GM20000 (cell line): ENCODE measurements around the gene DYNAP.
A peak's percentile ranks its signal among the peaks of the same experiment; 100 is the strongest.

Experiments used
- DNase-seq: peaks from one replicate; pipeline ENCODE4 v3.0.0; 2012; ENCODE audit warnings: low spot score
- TF ChIP-seq, protein P1 (sequence below): IDR thresholded peaks from 2 replicates; pipeline ENCODE4 v1.5.1; 2012; ENCODE audit warnings: mild to moderate bottlenecking, control low read depth; ENCODE audit errors: extremely low read depth, missing control alignments

Gene DYNAP, protein sequence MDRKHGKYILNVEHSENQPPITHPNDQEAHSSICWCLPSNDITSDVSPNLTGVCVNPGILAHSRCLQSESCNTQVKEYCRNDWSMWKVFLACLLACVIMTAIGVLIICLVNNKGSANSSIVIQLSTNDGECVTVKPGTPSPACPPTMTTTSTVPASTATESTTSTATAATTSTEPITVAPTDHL

DNA sequence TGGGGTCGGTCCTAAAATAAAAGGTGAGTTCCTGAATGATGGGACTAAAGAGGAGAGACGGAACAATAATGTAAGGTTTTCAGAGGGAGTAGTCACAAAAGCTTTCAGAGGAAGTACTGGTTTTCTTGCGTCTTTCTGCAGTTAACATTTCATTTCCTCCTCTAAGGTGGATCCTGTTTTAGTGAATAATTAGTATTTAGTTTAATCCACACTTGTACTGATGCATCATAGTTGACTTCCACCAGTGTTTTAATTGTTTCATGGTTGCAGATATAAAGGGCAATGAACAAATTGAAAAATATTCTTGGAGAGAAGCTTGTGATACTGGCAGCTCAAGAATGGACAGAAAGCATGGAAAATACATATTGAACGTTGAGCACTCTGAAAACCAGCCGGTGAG is at the start of gene DYNAP:
Gene DYNAP (plus strand): TSS at position 301 of the 400 bp plus-strand sequence. CDS start 38 bp downstream, at position 339.
- no peak for DNase-seq
- TF ChIP-seq, protein P1, sequence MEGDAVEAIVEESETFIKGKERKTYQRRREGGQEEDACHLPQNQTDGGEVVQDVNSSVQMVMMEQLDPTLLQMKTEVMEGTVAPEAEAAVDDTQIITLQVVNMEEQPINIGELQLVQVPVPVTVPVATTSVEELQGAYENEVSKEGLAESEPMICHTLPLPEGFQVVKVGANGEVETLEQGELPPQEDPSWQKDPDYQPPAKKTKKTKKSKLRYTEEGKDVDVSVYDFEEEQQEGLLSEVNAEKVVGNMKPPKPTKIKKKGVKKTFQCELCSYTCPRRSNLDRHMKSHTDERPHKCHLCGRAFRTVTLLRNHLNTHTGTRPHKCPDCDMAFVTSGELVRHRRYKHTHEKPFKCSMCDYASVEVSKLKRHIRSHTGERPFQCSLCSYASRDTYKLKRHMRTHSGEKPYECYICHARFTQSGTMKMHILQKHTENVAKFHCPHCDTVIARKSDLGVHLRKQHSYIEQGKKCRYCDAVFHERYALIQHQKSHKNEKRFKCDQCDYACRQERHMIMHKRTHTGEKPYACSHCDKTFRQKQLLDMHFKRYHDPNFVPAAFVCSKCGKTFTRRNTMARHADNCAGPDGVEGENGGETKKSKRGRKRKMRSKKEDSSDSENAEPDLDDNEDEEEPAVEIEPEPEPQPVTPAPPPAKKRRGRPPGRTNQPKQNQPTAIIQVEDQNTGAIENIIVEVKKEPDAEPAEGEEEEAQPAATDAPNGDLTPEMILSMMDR: no peak

DNA sequence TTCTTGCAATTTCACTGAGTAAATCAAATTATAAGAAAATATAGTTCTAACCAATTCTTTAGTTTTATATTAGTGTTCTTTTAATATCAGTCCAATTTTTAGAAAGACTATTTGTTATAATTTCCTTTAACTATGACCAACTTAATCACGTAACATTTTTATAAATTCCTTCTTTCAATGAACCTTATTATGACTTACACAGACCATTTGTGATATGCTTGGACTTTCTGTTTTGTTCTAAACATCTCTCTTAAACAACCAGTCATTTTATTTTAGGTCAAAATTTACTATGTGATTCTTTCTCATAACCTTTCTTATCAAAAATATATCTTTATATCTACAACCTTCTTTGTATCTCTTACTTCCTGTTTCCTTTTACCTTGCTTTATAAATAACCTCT is 39.5 kb upstream of the DYNAP start:
- no peak for DNase-seq
- TF ChIP-seq, protein P1: no peak

DNA sequence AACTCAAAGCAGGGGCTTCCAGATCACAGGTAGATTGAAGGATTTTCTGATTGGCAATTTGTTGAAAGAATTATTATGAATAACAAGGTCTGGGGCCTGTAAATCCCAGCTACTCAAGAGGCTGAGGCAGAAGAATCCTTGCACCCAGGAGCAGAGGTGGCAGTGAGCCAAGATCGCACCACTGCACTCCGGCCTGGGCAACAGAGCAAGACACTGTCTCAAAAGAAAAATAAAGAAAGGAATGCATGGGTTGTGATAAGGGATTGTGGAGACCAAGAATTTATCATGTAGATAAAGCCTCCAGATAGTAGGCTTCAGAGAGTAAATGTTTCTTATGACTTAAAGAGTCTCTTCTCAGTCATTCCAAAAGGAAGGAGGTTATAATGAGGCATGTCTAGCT is 35.8 kb upstream of the DYNAP start:
- no peak for DNase-seq
- TF ChIP-seq, protein P1: no peak

DNA sequence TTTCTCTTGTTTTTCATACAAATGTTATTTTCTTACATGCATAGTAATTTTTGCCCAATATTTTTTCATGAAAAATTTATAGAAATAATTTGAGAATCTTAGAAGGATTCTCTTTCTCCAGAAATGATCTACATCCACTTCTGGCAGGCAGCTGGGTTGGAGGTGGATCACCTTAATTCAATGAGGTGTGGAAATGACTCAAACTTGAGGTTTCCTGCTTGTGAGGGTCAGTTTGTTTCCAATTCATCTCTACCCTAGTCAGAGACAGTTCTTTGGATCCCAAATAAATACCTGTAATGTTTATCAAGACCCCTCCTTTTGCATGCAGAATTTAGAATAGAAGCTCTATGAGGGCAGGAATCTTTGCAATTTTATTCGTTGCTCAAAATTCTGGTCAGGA is 35.0 kb upstream of the DYNAP start:
- no peak for DNase-seq
- TF ChIP-seq, protein P1: no peak

DNA sequence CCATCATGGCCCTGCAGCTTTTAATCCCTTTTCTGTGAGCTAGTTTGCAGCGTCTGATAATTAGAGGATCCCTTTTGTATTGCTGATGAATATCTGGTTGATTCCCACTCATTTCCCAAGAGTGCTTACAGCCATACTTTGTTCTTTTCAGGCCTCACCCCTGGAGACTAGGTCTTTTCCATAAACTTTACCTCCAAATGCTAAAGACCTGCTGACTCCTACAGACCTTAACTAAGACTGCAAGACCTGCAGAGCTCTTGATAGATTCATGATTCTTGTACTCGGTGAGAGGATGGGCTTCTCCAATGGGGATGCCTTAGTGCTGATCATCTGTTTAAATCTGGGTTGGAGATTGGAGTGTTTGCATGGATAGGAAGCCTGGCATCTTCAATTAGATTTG is 33.1 kb upstream of the DYNAP start:
- DNase-seq: no peak
- TF ChIP-seq, protein P1: no peak

DNA sequence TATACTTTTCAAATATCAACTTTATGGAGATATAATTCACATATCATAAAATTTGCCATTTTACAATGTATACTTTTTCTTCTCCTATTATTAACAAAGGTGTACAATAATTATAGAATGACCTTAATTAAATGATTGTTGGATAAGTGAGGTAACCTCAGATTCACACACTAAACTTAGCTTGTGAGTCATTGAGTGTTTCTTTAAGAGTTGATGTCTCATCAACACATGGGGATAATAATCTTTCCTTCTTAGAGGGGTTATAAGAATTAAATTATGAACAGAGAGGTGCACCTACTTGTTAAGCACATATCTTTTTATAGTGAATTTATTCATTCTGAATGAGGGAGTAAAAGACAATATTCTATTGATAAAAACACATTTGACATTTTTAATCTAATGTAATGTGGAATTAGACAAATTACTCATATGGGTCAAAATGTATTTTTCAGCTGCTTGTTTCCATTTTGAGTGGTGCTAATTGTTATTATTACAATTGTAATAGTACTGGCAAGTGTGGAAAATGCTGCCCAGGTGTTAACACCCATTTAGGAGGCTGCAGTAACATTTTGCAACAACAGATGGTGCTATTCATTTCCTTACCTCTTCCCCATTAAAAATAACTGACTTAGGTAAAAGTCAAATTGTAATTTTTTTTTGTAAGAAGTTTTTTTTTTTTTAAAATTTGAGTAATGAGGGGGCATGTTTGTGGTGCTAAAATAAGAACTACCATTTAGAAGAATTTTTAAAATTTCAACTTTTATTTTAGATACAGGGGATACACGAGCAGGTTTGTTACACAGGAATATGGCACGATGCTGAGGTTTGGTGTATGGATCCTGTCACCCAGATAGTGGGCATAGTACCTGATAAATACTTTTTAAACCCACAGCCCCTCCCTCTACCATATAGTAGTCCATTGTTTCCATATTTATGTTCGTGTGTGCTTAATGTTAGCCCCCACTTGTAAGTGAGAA is 32.1 kb upstream of the DYNAP start:
- TF ChIP-seq, protein P1: peak; percentile 54
- DNase-seq: peak; percentile 24

DNA sequence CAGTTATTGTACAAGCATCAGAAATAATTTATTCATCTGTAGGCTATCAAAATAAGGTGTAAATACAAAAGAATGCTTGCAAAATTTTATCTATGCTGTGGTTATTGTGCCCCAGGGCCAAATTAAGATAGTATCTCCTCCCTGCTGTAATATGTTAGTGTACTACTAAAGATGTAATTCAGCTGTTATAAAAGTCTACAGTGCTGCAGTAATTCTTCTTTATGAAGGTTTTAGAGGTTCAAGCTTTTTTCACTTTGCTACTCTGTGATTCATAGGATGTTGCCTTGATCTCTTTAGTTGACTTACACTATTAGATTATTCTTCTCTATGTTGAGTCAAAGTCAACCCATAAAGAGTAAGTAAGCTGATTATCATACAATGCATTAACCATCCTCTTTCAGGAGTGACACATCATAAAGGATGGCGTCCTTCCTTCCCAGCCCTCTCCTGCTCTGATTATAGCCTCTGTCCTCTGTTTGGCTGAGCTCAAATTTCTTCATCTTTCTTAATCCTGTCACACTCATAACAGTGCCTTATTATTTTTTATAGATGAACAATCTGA is 29.3 kb upstream of the DYNAP start:
- no peak for DNase-seq
- TF ChIP-seq, protein P1: no peak
